Lung (tissue), 16 donors: Measurements from ENCODE around the gene RBM27. TPM values are rescaled to one million over a fixed set of nuclear protein-coding genes. Genes with fewer than 3 reads are reported as not detected.
A peak's percentile ranks its signal among the peaks of the same experiment; 100 is the strongest.

ENCODE experiments used
- ATAC-seq: fragments of 200-7000 bp; cut with Tn5 transposase; one replicate; pipeline ENCODE4 v1.9.1; 2020; ENCODE audit warnings: moderate number of reproducible peaks; ENCODE audit not compliant: insufficient read depth, low FRiP score
- DNase-seq, 3 donors: peaks; one replicate each; pipeline ENCODE4 v3.0.0-alpha.2; 2013 to 2017
- H3K27ac ChIP-seq, 2 donors: one replicate each; pipeline ENCODE4 v1.5.1; 2013; ENCODE audit warnings: mild to moderate bottlenecking in 2 of 2, moderate library complexity in 2 of 2, control low read depth in 1 of 2, inconsistent platforms in 1 of 2, low read depth in 1 of 2, low read length in 1 of 2
- H3K27me3 ChIP-seq, 3 donors: one replicate each; pipeline ENCODE4 v1.5.1; 2013; ENCODE audit warnings: low read length in 2 of 3; ENCODE audit not compliant: control insufficient read depth in 3 of 3, insufficient read depth in 3 of 3
- H3K36me3 ChIP-seq, 4 donors: one replicate each; pipeline ENCODE4 v1.5.1; 2013; ENCODE audit warnings: low read length in 4 of 4, mild to moderate bottlenecking in 1 of 4, moderate library complexity in 1 of 4; ENCODE audit not compliant: control insufficient read depth in 4 of 4, insufficient read depth in 4 of 4
- H3K4me1 ChIP-seq, 5 donors: one replicate each; pipeline ENCODE4 v1.5.1; 2013; ENCODE audit warnings: low read length in 5 of 5, mild to moderate bottlenecking in 2 of 5, moderate library complexity in 1 of 5; ENCODE audit not compliant: control insufficient read depth in 5 of 5, insufficient read depth in 5 of 5
- H3K4me3 ChIP-seq: one replicate; pipeline ENCODE4 v1.5.1; 2013; ENCODE audit warnings: mild to moderate bottlenecking, control low read depth, moderate library complexity
- H3K9ac ChIP-seq, 2 donors: one replicate each; pipeline ENCODE4 v1.5.1; 2013; ENCODE audit warnings: low read length in 2 of 2, control low read depth in 1 of 2; ENCODE audit not compliant: insufficient read depth in 1 of 2
- H3K9me3 ChIP-seq, 4 donors: one replicate each; pipeline ENCODE4 v1.5.1; 2013; ENCODE audit warnings: low read length in 3 of 4, mild to moderate bottlenecking in 1 of 4, moderate library complexity in 1 of 4; ENCODE audit not compliant: control insufficient read depth in 4 of 4, insufficient read depth in 3 of 4
- WGBS, 2 donors: extraction: QIAGEN DNeasy Blood & Tissue Kit; methylation state at CpG; one replicate each; pipeline ENCODE4 v1.1.7; 2013; 5-methylcytosine and 5-hydroxymethylcytosine counted together
- long read RNA-seq, 5 donors: transcript quantifications; one replicate each; lab custom pipeline, GENCODE V29; 2026
- polyA plus RNA-seq, 2 donors: library from polyadenylated mRNA; stranded (reverse); fragments of 200-250 nt; gene quantifications; one replicate each; pipeline ENCODE4 v1.2.1, GENCODE V29; 2013
- total RNA-seq, 2 donors: library from RNA; depleted of rRNA in 1 of 2; stranded (reverse); fragments of >200 nt in 1 of 2; gene quantifications; one replicate each; pipeline ENCODE4 v1.2.1, GENCODE V29; 2014 to 2021
- TF ChIP-seq, protein P1 (sequence below): IDR thresholded peaks from 2 replicates; pipeline ENCODE4 v1.5.1; 2012; ENCODE audit warnings: mild to moderate bottlenecking; ENCODE audit errors: control extremely low read depth, extremely low read depth
- donor health status: control.
- donor health status: control.
- donor health status: Bipolar disorder and iron deficiency.
- donor health status: healthy.
- donor health status: DM: yes; HTN: yes; CAD: no.

RBM27 gene
- total RNA-seq (10 to 100 TPM; 11.6 to 41.8 TPM), polyA plus RNA-seq (1 to 10 TPM; 6.2 to 7.8 TPM)
- long read RNA-seq, donor 1 = 0 reads
- long read RNA-seq, donor 2 = 0 reads
- long read RNA-seq, donor 3 = 0 reads
- long read RNA-seq, donor 4 = 0 reads
- long read RNA-seq, donor 5, partial matches to known transcripts = 6 of 6 reads
- long read RNA-seq, donor 5, other reads (novel, unspliced or antisense) = 0 of 6 reads

DNA sequence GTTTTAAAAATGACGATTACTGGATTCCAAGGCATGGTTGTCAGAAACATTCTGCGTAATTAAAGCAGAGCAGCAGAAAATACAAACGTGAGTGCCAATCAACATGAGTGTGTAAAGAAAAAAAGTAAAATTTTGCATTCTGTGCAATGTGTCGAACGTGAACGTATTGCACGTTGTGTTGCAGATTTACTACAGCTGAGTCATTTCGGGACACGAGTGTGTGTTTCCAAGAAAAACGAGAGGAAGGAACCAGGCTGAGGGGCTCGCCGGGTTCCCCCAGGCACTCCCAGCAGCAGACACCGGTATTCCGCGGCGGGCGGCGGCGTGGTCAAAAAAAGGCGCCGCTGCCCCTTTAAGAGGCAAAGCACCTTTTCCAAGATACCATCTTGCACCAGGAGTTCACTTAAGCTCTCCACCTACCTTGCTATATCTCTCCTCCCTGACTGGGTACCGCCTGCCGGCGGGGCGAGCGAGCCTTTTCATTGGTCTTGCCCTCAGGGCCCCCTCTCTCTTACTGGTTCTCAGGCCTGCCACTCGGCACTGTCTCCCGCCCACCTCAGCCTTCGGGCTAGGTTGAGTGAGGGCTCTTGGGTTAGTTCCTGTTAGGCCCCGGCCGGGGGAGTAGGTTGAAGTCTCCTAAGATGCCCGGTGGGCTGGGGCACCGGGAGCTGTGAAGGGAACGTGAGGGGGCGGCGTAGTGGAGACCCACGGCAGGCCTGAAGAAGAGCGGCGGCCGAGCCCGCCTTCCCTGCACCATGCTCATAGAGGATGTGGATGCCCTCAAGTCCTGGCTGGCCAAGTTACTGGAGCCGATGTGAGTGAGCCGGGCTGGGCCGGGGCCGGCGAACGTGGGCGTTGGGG, at the start of gene RBM27:
Gene RBM27, plus strand, starts transcription at position 595 of the 861 bp plus-strand sequence. Its CDS starts 161 bp downstream, at position 756.
- Histone ChIP-seq H3K4me1 (peaks cover 0 to 18% (median 6%) of the 10 kb centered on the region in 5 donors), H3K4me3 (peak within 1 kb of the TSS; percentile 97), H3K9ac (peak within 1 kb of the TSS; percentile 63 to 90), H3K27ac (peak within 1 kb of the TSS; percentile 80 to 86), H3K36me3 (no peaks in the 10 kb centered on the region), H3K27me3 (no peaks in the 10 kb centered on the region), H3K9me3 (no peaks in the 10 kb centered on the region)
- ATAC-seq = peak; percentile 100
- WGBS, 2 donors = 0% methylated on average over 45 to 48 of the region's 48 CpGs
- TF ChIP-seq, protein P1, sequence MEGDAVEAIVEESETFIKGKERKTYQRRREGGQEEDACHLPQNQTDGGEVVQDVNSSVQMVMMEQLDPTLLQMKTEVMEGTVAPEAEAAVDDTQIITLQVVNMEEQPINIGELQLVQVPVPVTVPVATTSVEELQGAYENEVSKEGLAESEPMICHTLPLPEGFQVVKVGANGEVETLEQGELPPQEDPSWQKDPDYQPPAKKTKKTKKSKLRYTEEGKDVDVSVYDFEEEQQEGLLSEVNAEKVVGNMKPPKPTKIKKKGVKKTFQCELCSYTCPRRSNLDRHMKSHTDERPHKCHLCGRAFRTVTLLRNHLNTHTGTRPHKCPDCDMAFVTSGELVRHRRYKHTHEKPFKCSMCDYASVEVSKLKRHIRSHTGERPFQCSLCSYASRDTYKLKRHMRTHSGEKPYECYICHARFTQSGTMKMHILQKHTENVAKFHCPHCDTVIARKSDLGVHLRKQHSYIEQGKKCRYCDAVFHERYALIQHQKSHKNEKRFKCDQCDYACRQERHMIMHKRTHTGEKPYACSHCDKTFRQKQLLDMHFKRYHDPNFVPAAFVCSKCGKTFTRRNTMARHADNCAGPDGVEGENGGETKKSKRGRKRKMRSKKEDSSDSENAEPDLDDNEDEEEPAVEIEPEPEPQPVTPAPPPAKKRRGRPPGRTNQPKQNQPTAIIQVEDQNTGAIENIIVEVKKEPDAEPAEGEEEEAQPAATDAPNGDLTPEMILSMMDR = no peak
- DNase-seq = peak; percentile 97 to 99 (median 98)

DNA sequence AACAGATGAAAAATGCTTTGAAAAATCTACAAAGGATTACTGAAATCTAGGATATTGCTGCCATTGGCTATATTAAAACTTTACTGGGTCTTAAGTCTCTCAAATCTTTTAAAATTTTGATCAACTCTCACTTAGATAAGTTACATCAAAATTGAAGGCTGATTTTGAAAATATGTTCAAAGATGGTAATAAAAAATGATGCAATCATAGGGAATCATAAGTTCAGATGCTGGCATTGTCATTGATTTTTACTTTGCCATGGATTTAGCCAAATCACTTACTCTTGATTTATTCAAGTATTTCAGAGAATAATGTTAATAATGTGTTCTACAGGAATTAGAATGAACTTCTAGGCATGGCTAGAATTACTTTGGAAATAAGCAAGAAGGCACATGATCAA, 45.1 kb upstream of the RBM27 start:
- H3K36me3 ChIP-seq = peaks cover 25 to 46% (median 37%) of the 10 kb centered on the region in 4 donors
- ATAC-seq (no peak), DNase-seq (no peak)
- H3K27me3 ChIP-seq = no peaks in the 10 kb centered on the region
- no peak overlapping the region for H3K4me3 ChIP-seq
- H3K27ac ChIP-seq = no peak overlapping the region
- peaks cover 0 to 3% (median 0%) of the 10 kb centered on the region in 4 donors for H3K9me3 ChIP-seq
- TF ChIP-seq, protein P1 = no peak
- no peak overlapping the region for H3K9ac ChIP-seq
- H3K4me1 ChIP-seq = no peaks in the 10 kb centered on the region

DNA sequence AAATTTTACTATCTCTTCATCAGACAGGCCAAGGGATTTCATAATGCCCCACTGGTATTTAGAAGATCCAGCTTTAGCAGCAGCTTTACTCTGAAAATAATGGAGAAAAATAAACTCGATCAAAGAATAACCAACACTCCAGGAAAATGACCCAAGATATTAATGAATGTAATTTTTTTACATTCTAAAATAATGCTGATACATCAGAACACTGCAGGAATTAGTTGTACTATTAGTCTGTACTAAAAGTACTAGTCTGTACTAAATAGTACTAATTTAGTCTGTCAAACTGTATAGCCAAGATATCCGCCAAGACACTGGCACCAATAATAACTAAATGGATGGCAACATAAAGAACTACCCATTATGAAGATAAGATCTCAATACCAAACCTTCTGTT, 39.0 kb upstream of the RBM27 start:
- ATAC-seq (no peak), DNase-seq (no peak)
- peaks cover 0 to 3% (median 0%) of the 10 kb centered on the region in 4 donors for H3K9me3 ChIP-seq
- H3K4me3 ChIP-seq = no peak overlapping the region
- TF ChIP-seq, protein P1 = no peak
- peaks cover 15 to 36% (median 29%) of the 10 kb centered on the region in 4 donors for H3K36me3 ChIP-seq
- H3K9ac ChIP-seq = no peak overlapping the region
- H3K4me1 ChIP-seq = no peaks in the 10 kb centered on the region
- no peaks in the 10 kb centered on the region for H3K27me3 ChIP-seq
- 98 to 100% methylated on average over 2 of the region's 2 CpGs for WGBS, 2 donors
- H3K27ac ChIP-seq = no peak overlapping the region
